COR-L47 (cell line): ENCODE results near the gene KEL.

ENCODE experiments used
- DNase-seq: peaks from one replicate; lab custom pipeline; 2025; lab: John Stamatoyannopoulos, UW

Gene KEL

GRCh38 chr7:142927085-142927745 lies 34.9 kb downstream of the KEL start:
- no peak for DNase-seq

- no peak for DNase-seq
These were observed 36.8 kb downstream of the KEL start for GRCh38 chr7:142925413-142925812.

GRCh38 chr7:142923391-142923790 lies 38.8 kb downstream of the KEL start:
- DNase-seq: no peak

GRCh38 chr7:142919656-142920055 lies 42.5 kb downstream of the KEL start:
- no peak for DNase-seq

- DNase-seq: no peak
These were observed 43.3 kb downstream of the KEL start for GRCh38 chr7:142918901-142919300.

GRCh38 chr7:142917447-142917846 lies 44.7 kb downstream of the KEL start:
- no peak for DNase-seq

GRCh38 chr7:142916508-142916907 lies 45.7 kb downstream of the KEL start:
- DNase-seq: no peak

GRCh38 chr7:142915315-142915714 lies 46.8 kb downstream of the KEL start:
- DNase-seq: no peak

- no peak for DNase-seq
These were observed 48.0 kb downstream of the KEL start for GRCh38 chr7:142914121-142914520.

- DNase-seq: no peak
These were observed 48.6 kb downstream of the KEL start for GRCh38 chr7:142913566-142913965.

GRCh38 chr7:142913051-142913450 lies 49.1 kb downstream of the KEL start:
- no peak for DNase-seq

- no peak for DNase-seq
These were observed 51.7 kb downstream of the KEL start for GRCh38 chr7:142910481-142910880.

GRCh38 chr7:142910031-142910433 lies 52.1 kb downstream of the KEL start:
- DNase-seq: no peak

GRCh38 chr7:142908921-142909890 lies 53.0 kb downstream of the KEL start:
- DNase-seq: no peak

- DNase-seq: no peak
These were observed 53.9 kb downstream of the KEL start for GRCh38 chr7:142908290-142908689.

- no peak for DNase-seq
These were observed 55.5 kb downstream of the KEL start for GRCh38 chr7:142906643-142907042.

GRCh38 chr7:142905759-142906158 lies 56.4 kb downstream of the KEL start:
- DNase-seq: no peak

- DNase-seq: no peak
These were observed 58.0 kb downstream of the KEL start for GRCh38 chr7:142904128-142904527.

GRCh38 chr7:142901426-142902259 lies 60.5 kb downstream of the KEL start:
- no peak for DNase-seq

GRCh38 chr7:142899661-142900060 lies 62.5 kb downstream of the KEL start:
- DNase-seq: peak; percentile 22

GRCh38 chr7:142898377-142899170 lies 63.6 kb downstream of the KEL start:
- DNase-seq: peak; percentile 74

GRCh38 chr7:142897691-142898090 lies 64.5 kb downstream of the KEL start:
- no peak for DNase-seq
